ENCODE measurements around the gene COL8A1.
A peak's percentile ranks its signal among the peaks of the same experiment; 100 is the strongest.

COL8A1 gene

GRCh38 chr3:99808163-99808794 lies 169.9 kb downstream of the COL8A1 start:
- TF ChIP-seq EZH2phosphoT487 (conservative IDR thresholded peaks at IDR 0.05; ENCODE audit: low read length), result no peak
- peak; percentile 69 for TF ChIP-seq CTCF (IDR thresholded peaks at IDR 0.05; ENCODE audit: insufficient read depth, low read length, poor library complexity, severe bottlenecking)
- H3K79me2 ChIP-seq (ENCODE audit: insufficient read depth, low read length), result no peaks in the 10 kb centered on the region
- H3K9me3 ChIP-seq (ENCODE audit: insufficient read depth, low read length), result peaks cover 22% of the 10 kb centered on the region; the same call in 1 of the 2 replicates
- no peak overlapping the region for H3K4me2 ChIP-seq (ENCODE audit: low read depth, low read length, poor library complexity, severe bottlenecking)
- no peaks in the 10 kb centered on the region for H3F3A ChIP-seq (ENCODE audit: insufficient read depth)
- no peaks in the 10 kb centered on the region for H3K27me3 ChIP-seq (ENCODE audit: low read length)
- H3K9me2 ChIP-seq (replicated peaks; ENCODE audit: insufficient read depth, low read length), result no peaks in the 10 kb centered on the region
- H3K4me3 ChIP-seq (ENCODE audit: insufficient read depth, low read length, poor library complexity, severe bottlenecking), result no peak overlapping the region
- H3K27ac ChIP-seq (ENCODE audit: low read depth, low read length), result no peak overlapping the region
- H4K20me1 ChIP-seq (ENCODE audit: low read depth, low read length), result no peaks in the 10 kb centered on the region
- H3K9ac ChIP-seq (ENCODE audit: low read length), result no peak overlapping the region
- no peaks in the 10 kb centered on the region for H3K36me3 ChIP-seq (ENCODE audit: low read length)
- no peak overlapping the region for H2AFZ ChIP-seq (ENCODE audit: low read depth, low read length, severe bottlenecking)

GRCh38 chr3:99809565-99809964 lies 171.2 kb downstream of the COL8A1 start:
- Histone ChIP-seq H3K36me3 (ENCODE audit: low read length) (no peaks in the 10 kb centered on the region), H3F3A (ENCODE audit: insufficient read depth) (no peaks in the 10 kb centered on the region), H3K27me3 (ENCODE audit: low read length) (no peaks in the 10 kb centered on the region), H3K9ac (ENCODE audit: low read length) (no peak overlapping the region), H3K4me2 (ENCODE audit: low read depth, low read length, poor library complexity, severe bottlenecking) (no peak overlapping the region), H3K27ac (ENCODE audit: low read depth, low read length) (no peak overlapping the region), H3K9me2 (replicated peaks; ENCODE audit: insufficient read depth, low read length) (no peaks in the 10 kb centered on the region), H3K79me2 (ENCODE audit: insufficient read depth, low read length) (no peaks in the 10 kb centered on the region), H3K9me3 (ENCODE audit: insufficient read depth, low read length) (peaks cover 22% of the 10 kb centered on the region; the same call in 1 of the 2 replicates), H3K4me3 (ENCODE audit: insufficient read depth, low read length, poor library complexity, severe bottlenecking) (no peak overlapping the region), H2AFZ (ENCODE audit: low read depth, low read length, severe bottlenecking) (no peak overlapping the region), H4K20me1 (ENCODE audit: low read depth, low read length) (no peaks in the 10 kb centered on the region)
- TF ChIP-seq CTCF (IDR thresholded peaks at IDR 0.05; ENCODE audit: insufficient read depth, low read length, poor library complexity, severe bottlenecking) (no peak), EZH2phosphoT487 (conservative IDR thresholded peaks at IDR 0.05; ENCODE audit: low read length) (no peak)

GRCh38 chr3:99810403-99810802 lies 172.0 kb downstream of the COL8A1 start:
- H3K9me3 ChIP-seq (ENCODE audit: insufficient read depth, low read length), result peaks cover 14% of the 10 kb centered on the region; the same call in 1 of the 2 replicates
- TF ChIP-seq CTCF (IDR thresholded peaks at IDR 0.05; ENCODE audit: insufficient read depth, low read length, poor library complexity, severe bottlenecking), result no peak
- no peak for TF ChIP-seq EZH2phosphoT487 (conservative IDR thresholded peaks at IDR 0.05; ENCODE audit: low read length)
- H3K9ac ChIP-seq (ENCODE audit: low read length), result no peak overlapping the region
- H3K27ac ChIP-seq (ENCODE audit: low read depth, low read length), result no peak overlapping the region
- no peaks in the 10 kb centered on the region for H3K36me3 ChIP-seq (ENCODE audit: low read length)
- H3K9me2 ChIP-seq (replicated peaks; ENCODE audit: insufficient read depth, low read length), result no peaks in the 10 kb centered on the region
- H4K20me1 ChIP-seq (ENCODE audit: low read depth, low read length), result no peaks in the 10 kb centered on the region
- no peaks in the 10 kb centered on the region for H3F3A ChIP-seq (ENCODE audit: insufficient read depth)
- H3K4me2 ChIP-seq (ENCODE audit: low read depth, low read length, poor library complexity, severe bottlenecking), result no peak overlapping the region
- no peak overlapping the region for H2AFZ ChIP-seq (ENCODE audit: low read depth, low read length, severe bottlenecking)
- no peaks in the 10 kb centered on the region for H3K79me2 ChIP-seq (ENCODE audit: insufficient read depth, low read length)
- H3K27me3 ChIP-seq (ENCODE audit: low read length), result no peaks in the 10 kb centered on the region
- no peak overlapping the region for H3K4me3 ChIP-seq (ENCODE audit: insufficient read depth, low read length, poor library complexity, severe bottlenecking)

Data from SU-DHL-6 (cell line).